ENCODE data around the gene CEP152.

- TF ChIP-seq CTCF (IDR thresholded peaks at IDR 0.05) (no peak), POLR2A (IDR thresholded peaks at IDR 0.05) (no peak)
Measured at GRCh38 chr15:48712546-48712945, 98.3 kb downstream of the CEP152 start.

Data from lower leg skin (tissue), 3 donors.